IPS-NIHi11 (cell line): ENCODE measurements around the gene SMIM1.

ENCODE experiments used
- DNase-seq: peaks from one replicate; pipeline ENCODE4 v3.0.0; 2012; ENCODE audit warnings: mixed read lengths, low spot score

Gene SMIM1

GRCh38 chr1:3756394-3756793, 16.2 kb upstream of the SMIM1 start:
- no peak for DNase-seq

DNA sequence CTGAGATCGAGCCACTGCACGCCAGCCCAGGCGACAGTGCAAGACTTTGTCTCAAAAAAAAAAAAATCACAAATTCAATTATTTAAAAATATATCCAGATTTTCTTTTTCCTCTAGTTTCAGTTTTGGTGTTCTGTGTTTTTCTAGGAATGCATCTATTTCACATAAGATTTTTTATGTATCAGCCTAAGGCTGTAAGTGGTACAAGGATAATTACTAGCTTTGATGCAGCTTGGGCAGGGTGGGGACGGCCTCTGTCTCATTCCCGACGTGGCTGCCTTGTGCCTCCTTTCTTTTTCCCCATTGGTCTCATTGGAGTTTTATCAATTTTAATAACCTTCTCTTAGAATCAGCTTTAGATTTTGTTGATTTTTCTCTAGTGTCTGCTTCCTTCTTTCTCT, 13.4 kb upstream of the SMIM1 start:
- DNase-seq: no peak

DNA sequence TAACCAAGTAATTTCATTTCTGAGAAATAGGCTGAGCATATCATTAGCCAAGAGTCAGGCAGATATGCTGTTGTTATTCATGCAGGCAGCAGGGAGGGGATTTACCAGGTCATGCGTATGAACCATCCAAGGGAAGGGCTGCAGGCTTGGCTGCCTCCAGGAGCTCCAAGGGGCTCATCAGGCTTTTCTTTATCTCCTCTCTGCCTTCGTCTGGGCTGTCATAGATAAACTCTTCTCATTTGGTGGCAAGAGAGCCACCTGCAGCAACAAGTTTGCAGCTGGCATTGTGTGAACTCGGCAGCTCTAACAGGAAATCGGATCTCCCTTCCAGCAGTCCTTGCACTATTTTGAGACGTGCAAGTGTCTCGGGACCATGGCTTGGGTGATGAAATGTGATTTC, 12.8 kb upstream of the SMIM1 start:
- no peak for DNase-seq

GRCh38 chr1:3761296-3762010, 11.1 kb upstream of the SMIM1 start:
- no peak for DNase-seq

- DNase-seq: no peak
Observed at GRCh38 chr1:3762151-3762872, 10.2 kb upstream of the SMIM1 start.

DNA sequence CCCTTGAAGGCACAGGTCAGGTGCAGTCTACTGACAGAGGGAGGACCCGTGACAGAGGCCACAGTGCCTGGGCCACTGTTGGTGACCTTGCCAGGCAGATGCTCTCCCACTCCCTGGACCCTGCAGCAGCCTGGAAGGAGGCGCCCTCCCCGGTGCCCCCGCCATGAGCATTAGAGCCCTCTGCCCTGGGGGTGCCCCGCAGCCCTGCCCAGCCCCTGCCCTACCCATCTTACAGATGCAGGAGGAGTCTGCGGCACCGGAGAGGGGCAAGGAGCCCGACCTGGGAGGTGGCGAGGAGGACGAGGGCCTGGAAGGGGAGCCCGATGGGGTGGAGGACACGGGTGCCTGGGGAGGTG, 9.7 kb upstream of the SMIM1 start:
- DNase-seq: no peak

DNA sequence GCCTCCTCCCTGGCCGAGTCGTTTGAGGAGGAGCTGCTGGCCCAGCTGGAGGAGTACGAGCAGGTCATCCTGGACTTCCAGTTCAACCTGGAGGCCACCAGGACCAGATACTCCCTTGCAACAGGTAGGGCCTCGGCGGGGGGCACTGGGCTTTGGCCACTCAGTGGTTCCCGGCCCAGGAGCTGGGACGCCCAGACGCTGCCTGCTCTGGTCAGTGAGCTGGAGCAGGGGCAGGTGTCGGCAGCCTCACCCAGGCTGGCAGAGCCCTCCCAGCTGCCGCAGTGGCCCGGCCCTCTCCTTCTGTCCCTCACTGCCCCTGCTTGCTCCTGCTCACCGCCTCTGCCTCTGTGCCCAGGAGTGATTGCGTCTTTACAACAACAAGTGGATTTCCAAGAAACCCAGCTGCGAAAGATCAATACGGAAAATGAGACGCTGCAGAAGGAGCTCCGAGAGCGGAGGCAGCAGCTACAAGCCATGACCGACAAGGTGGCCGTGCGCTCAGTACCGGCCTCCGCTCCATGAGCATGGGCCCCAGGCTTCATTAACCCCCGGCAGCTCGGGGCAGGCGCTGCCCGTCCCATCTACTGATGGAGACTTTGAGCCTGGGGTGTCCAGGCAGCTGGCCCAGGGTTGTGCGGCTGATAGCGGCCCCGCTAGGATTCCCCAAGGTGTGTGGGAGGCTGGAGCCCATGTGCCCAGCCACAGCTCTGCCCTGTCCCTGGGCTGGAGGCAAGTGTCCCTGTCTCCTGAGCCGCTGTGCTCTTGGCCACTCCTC, 9.0 kb upstream of the SMIM1 start:
- no peak for DNase-seq

GRCh38 chr1:3767328-3767925, 5.1 kb upstream of the SMIM1 start:
- DNase-seq: peak; percentile 62

DNA sequence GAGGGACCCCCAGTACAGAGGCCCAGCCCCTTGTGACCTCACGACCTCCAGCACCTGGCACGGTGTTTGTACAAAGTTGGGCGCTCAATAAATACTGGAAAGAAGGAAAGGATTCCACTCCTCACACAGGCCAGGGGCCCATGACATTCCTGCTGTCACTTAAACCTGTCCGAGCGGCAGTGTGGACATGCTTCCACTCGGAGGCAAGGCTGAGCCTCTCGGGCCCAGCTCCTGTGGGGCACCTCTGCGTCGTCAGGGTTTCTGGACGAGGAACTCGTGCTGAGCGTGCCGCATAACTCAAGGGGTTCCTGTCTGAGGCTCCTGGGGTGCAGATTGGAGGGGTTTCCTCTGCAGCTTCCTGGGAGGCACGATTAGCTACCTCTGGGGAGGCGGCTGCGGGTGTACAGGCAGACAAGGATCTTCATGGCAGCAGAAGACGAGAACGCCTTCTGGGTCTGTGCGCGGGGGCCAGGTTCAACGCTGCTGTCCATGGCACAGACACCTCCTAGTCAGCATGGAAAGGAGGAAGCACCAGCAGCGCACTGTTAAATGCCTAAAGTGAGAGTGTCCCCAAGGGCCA, 3.6 kb upstream of the SMIM1 start:
- DNase-seq: no peak

GRCh38 chr1:3770047-3770765, 2.3 kb upstream of the SMIM1 start:
- DNase-seq: no peak

- DNase-seq: peak; percentile 72
Observed at GRCh38 chr1:3771108-3772026, 1.2 kb upstream of the SMIM1 start.

GRCh38 chr1:3772027-3772714, 378 bp upstream of the SMIM1 start:
- peak; percentile 100 for DNase-seq

- DNase-seq: no peak
Observed at GRCh38 chr1:3773572-3774275, 1.2 kb downstream of the SMIM1 start.

DNA sequence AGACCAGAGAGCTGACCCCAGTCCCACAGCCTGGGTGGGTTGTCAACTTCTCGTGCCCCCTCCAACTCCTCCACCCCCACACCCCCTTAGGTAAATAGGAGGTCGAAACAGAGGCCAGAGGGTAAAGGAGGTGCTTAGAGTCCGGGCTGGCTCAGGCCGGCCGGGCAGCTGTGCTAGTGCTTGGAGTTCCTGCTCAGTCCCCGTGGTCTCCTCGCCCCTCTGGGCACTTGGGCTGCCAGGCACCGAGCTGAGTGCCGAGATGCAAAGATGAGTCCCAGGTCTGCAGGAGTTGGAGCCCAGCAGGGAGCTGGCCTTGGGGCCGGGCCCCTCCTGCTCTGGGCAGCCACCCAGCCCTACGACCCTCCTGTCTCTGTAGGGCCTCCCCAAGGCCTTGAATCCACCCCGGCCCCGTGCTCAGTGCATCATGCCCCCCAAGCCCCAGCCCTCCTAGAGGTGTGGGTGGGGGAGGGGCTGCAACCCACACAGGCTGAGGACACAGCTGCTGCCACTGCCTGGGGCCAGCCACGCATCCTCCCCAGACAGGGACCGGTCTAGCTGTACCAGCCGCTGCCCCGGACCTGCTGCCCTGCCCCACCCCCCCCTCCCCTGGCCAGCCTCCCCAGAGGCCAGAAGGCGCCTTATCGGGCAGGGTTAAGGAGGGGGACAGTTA, 1.9 kb downstream of the SMIM1 start:
- DNase-seq: no peak

DNA sequence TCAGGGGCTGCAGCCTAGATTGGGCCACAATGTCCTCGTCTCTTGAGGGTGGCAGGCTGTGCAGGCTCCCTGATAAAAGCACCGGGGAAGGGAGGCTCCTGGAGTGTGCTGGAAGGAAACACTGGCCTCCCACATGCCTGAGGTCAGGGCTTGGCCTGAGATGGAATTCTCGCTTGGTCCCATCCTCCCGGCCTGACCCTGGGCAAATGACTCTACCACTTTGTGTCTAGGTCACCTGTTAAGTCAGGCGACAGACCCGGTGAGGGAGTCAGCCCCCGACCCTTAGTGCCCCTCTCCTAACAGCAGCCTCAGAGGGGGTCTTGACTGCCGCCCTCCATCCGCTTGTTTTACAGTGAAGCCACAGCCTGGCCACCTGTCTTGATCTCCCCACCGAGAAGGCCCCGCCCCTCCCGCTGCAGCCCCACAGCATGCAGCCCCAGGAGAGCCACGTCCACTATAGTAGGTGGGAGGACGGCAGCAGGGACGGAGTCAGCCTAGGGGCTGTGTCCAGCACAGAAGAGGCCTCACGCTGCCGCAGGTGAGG, 2.5 kb downstream of the SMIM1 start:
- no peak for DNase-seq

DNA sequence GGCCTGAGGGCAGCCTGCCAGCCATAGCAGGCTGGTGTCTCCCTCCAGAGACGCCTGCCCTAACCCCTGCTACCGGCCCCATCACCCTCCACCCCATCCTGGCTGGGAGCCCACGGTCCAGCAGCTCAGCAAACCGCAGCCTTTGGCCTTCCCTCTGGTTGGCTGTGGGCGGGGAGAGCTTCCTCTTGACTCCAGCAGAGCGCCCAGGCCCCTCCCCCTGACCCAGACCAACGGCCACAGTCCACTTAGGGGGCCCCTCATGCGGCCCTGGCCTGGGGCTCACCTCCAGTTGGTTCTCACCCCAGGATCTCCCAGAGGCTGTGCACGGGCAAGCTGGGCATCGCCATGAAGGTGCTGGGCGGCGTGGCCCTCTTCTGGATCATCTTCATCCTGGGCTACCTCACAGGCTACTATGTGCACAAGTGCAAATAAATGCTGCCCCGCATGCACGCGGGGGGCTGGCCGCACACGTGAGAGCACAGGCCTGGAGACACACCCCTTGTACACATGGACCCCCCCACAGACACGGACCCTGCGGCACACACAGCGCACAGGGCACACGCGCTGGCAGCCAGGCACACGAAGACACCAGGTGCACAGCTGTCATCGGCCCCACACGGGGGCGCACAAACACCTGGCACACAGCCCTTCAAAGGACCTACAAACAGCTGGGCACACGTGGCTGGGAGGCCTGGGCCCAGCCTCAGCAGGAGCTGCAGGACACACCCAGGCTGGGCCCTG, 3.1 kb downstream of the SMIM1 start:
- DNase-seq: peak; percentile 84

GRCh38 chr1:3776231-3776961, 3.8 kb downstream of the SMIM1 start:
- no peak for DNase-seq
